T-cell (primary cell): ENCODE measurements around the gene TSGA10IP. TPM values are rescaled to one million over a fixed set of nuclear protein-coding genes. Genes with fewer than 3 reads are reported as not detected.
A peak's percentile ranks its signal among the peaks of the same experiment; 100 is the strongest.

Experiments used
- ATAC-seq, 4 experiments: fragments of 200-7000 bp in 3 of 4; fragments of 150-1000 bp in 1 of 4; cut with Tn5 transposase; replicated peaks in 1 of 4; 1 replicate in 3 of 4; 2 replicates in 1 of 4; pipeline ENCODE4 v1.10.0; 2021; ENCODE audit warnings: moderate library complexity in 3 of 4, mild to moderate bottlenecking in 2 of 4, moderate number of reproducible peaks in 1 of 4
- CTCF ChIA-PET, 2 donors: fragments of 300-600 bp; sonication (Branson Sonifier 250); formaldehyde crosslinking; loops; one replicate each; lab custom pipeline; 2022; ENCODE audit warnings: antibody characterized with exemption in 2 of 2; lab: Charles Lee
- POLR2A ChIA-PET, 2 donors: fragments of 300-600 bp; sonication (Branson Sonifier 250); formaldehyde crosslinking; loops; one replicate each; lab custom pipeline; 2022; ENCODE audit warnings: antibody characterized with exemption in 2 of 2; lab: Charles Lee
- DNase-seq, 35 experiments: peaks; one replicate each; pipeline versions ENCODE4 v3.0.0 to v3.0.0-alpha.2; 2013 to 2023
- H3K27ac ChIP-seq: one replicate; pipeline ENCODE4 v1.5.1; 2013; ENCODE audit warnings: low read length
- H3K27me3 ChIP-seq, 2 experiments: replicated peaks in 1 of 2; 1 replicate in 1 of 2; 2 replicates in 1 of 2; pipeline versions ENCODE4 v1.6.1 to v1.7.0; 2013; ENCODE audit warnings: low read length in 1 of 2, mixed read lengths in 1 of 2; ENCODE audit not compliant: control insufficient read depth in 2 of 2, insufficient read depth in 2 of 2; ENCODE audit errors: extremely low read depth in 1 of 2
- H3K36me3 ChIP-seq, 2 donors: 1 replicate in 1 of 2; 2 replicates in 1 of 2; pipeline versions ENCODE4 v1.6.1 to v1.7.0; 2013; ENCODE audit warnings: low read length in 1 of 2; ENCODE audit not compliant: control insufficient read depth in 2 of 2, insufficient read depth in 1 of 2; ENCODE audit errors: extremely low read depth in 1 of 2
- H3K4me1 ChIP-seq, 2 experiments: 1 replicate in 1 of 2; 2 replicates in 1 of 2; pipeline versions ENCODE4 v1.6.1 to v1.7.0; 2013; ENCODE audit warnings: low read length in 2 of 2, mixed read lengths in 1 of 2; ENCODE audit not compliant: insufficient read depth in 2 of 2, control insufficient read depth in 1 of 2; ENCODE audit errors: extremely low read depth in 1 of 2
- H3K4me3 ChIP-seq, 2 donors: 1 replicate in 1 of 2; 2 replicates in 1 of 2; pipeline versions ENCODE4 v1.5.1 to v1.7.0; 2013; ENCODE audit warnings: mild to moderate bottlenecking in 2 of 2, low read length in 1 of 2, moderate library complexity in 1 of 2; ENCODE audit not compliant: control insufficient read depth in 1 of 2; ENCODE audit errors: extremely low read depth in 1 of 2
- H3K9me3 ChIP-seq: 2 replicates; pipeline ENCODE4 v1.7.0; 2013
- H3K27ac Mint-ChIP-seq, 2 donors: one replicate each; pipeline ENCODE4 v1.8.0; 2020 to 2021; ENCODE audit warnings: mild to moderate bottlenecking in 2 of 2, mixed read lengths in 2 of 2
- H3K27me3 Mint-ChIP-seq, 2 donors: one replicate each; pipeline ENCODE4 v1.8.0; 2021 to 2022; ENCODE audit warnings: mixed read lengths in 2 of 2
- H3K36me3 Mint-ChIP-seq: one replicate; pipeline ENCODE4 v1.8.0; 2021; ENCODE audit warnings: mixed read lengths
- H3K4me1 Mint-ChIP-seq, 3 donors: one replicate each; pipeline ENCODE4 v1.8.0; 2020 to 2022; ENCODE audit warnings: mixed read lengths in 3 of 3, mild to moderate bottlenecking in 1 of 3
- H3K4me3 Mint-ChIP-seq, 3 donors: one replicate each; pipeline ENCODE4 v1.8.0; 2020 to 2022; ENCODE audit warnings: mild to moderate bottlenecking in 3 of 3, mixed read lengths in 3 of 3, moderate library complexity in 3 of 3
- H3K9me3 Mint-ChIP-seq, 3 donors: one replicate each; pipeline ENCODE4 v1.8.0; 2020 to 2022; ENCODE audit warnings: mixed read lengths in 3 of 3
- WGBS: methylation state at CpG from one replicate; pipeline ENCODE4 v1.1.5; 2013; ENCODE audit warnings: missing lambda C conversion rate; ENCODE audit not compliant: insufficient coverage; 5-methylcytosine and 5-hydroxymethylcytosine counted together
- total RNA-seq, 35 experiments: library from RNA in 6 of 35; stranded (reverse) in 6 of 35; fragments of 120-200 nt in 1 of 35; gene quantifications; one replicate each; pipeline versions ENCODE4 v1.2.1 to v1.2.4 and lab custom pipeline; 2013 to 2026

TSGA10IP gene
- total RNA-seq, 5 donors from 2014 or later (not counting 1 experiment from before 2014, with no cell fraction given), result not detected

GRCh38 chr11:66001942-66002647 lies 56.8 kb downstream of the TSGA10IP start, which contains the start of the genes BANF1 and EIF1AD:
BANF1 (plus strand) TSS chr11:66002503; CDS start chr11:66003251, 748 bp downstream.
EIF1AD (minus strand) TSS chr11:66002157; CDS start chr11:66000389, 1,768 bp downstream.
- peak; percentile 82 to 86 (median 82) for ATAC-seq
- POLR2A ChIA-PET, result interaction anchor here (0.6 to 1.0 kb wide), 5 partner anchors 10 to 1227 kb away, joined by 3 to 10 read pairs (median 5); no protein-coding TSS in a partner anchor
- Mint-ChIP-seq H3K4me1 (peaks cover 28 to 50% (median 46%) of the 10 kb centered on the region in 3 donors), H3K4me3 (peak within 1 kb of the TSS; percentile 95 to 100 (median 99)), H3K27me3 (no peaks in the 10 kb centered on the region), H3K9me3 (no peaks in the 10 kb centered on the region), H3K27ac (peak within 1 kb of the TSS; percentile 99 to 100), H3K36me3 (peaks cover 38% of the 10 kb centered on the region)
- Histone ChIP-seq H3K36me3 (peaks cover 13 to 51% of the 10 kb centered on the region in 2 donors), H3K27me3 (no peaks in the 10 kb centered on the region), H3K27ac (peak within 1 kb of the TSS; percentile 77), H3K4me1 (peaks cover 5 to 27% of the 10 kb centered on the region in 2 experiments), H3K9me3 (no peaks in the 10 kb centered on the region), H3K4me3 (peak within 1 kb of the TSS; percentile 82 to 92)
- peak; percentile 84 to 97 (median 90) for DNase-seq
- under 1% methylated on average over 50 of the region's 55 CpGs for WGBS
- CTCF ChIA-PET, result interaction anchor here (0.6 to 1.4 kb wide), 10 partner anchors 10 to 2000 kb away, joined by 3 to 8 read pairs (median 4); partner anchors contain the start of genes CCDC85B (in 1 of the 2), FIBP (in 1 of the 2) and KAT5 (in 1 of the 2)

- ChIA-PET POLR2A (interaction anchor here in 1 of 2 donors (0.6 to 1.0 kb wide), 2 partner anchors 50 to 144 kb away, joined by 3 read pairs; no protein-coding TSS in a partner anchor), CTCF (interaction anchor here in 1 of 2 donors (0.6 to 1.4 kb wide), 7 partner anchors 12 to 1999 kb away, joined by 3 to 8 read pairs (median 5); partner anchors contain the start of genes CCDC85B, FIBP and KAT5)
- DNase-seq (peak in 6 of 35 experiments; percentile 62 to 87 (median 72)), ATAC-seq (peak; percentile 78 to 82 (median 80))
- H3K9me3 ChIP-seq, result no peaks in the 10 kb centered on the region
- no peaks in the 10 kb centered on the region for H3K27me3 ChIP-seq
- H3K4me1 ChIP-seq, result peaks cover 5 to 27% of the 10 kb centered on the region in 2 experiments
- Mint-ChIP-seq H3K4me1 (peaks cover 22 to 46% (median 43%) of the 10 kb centered on the region in 3 donors), H3K36me3 (peaks cover 33% of the 10 kb centered on the region), H3K9me3 (no peaks in the 10 kb centered on the region), H3K4me3 (peak overlapping the region; percentile 95 to 100 (median 99)), H3K27me3 (no peaks in the 10 kb centered on the region), H3K27ac (peak overlapping the region; percentile 99 to 100)
- H3K27ac ChIP-seq, result peak overlapping the region; percentile 77
- H3K36me3 ChIP-seq, result peaks cover 13 to 45% of the 10 kb centered on the region in 2 donors
- peak overlapping the region; percentile 82 to 92 for H3K4me3 ChIP-seq
- WGBS, result under 1% methylated on average over 36 of the region's 40 CpGs
Observed at GRCh38 chr11:66002648-66003225, 57.5 kb downstream of the TSGA10IP start.

- no peaks in the 10 kb centered on the region for H3K9me3 Mint-ChIP-seq
- Histone ChIP-seq H3K4me3 (peak overlapping the region; percentile 64 to 82), H3K36me3 (peaks cover 13 to 39% of the 10 kb centered on the region in 2 donors), H3K27ac (peak overlapping the region; percentile 55), H3K4me1 (peaks cover 5 to 27% of the 10 kb centered on the region in 2 experiments), H3K9me3 (no peaks in the 10 kb centered on the region), H3K27me3 (no peaks in the 10 kb centered on the region)
- H3K27me3 Mint-ChIP-seq, result no peaks in the 10 kb centered on the region
- DNase-seq, result no peak
- peak overlapping the region; percentile 84 to 89 for H3K27ac Mint-ChIP-seq
- POLR2A ChIA-PET, result no interaction called here
- peak overlapping the region; percentile 95 to 100 (median 99) for H3K4me3 Mint-ChIP-seq
- no peak for ATAC-seq
- CTCF ChIA-PET, result interaction anchor here in 1 of 2 donors (1.4 kb wide), 1 partner anchor 292 kb away, joined by 6 read pairs; the partner anchor contains the start of gene KAT5
- WGBS, result 72% methylated on average over 5 of the region's 6 CpGs
- H3K4me1 Mint-ChIP-seq, result peaks cover 16 to 46% (median 43%) of the 10 kb centered on the region in 3 donors
- peaks cover 28% of the 10 kb centered on the region for H3K36me3 Mint-ChIP-seq
Observed at GRCh38 chr11:66003291-66003690, 58.0 kb downstream of the TSGA10IP start.

- peak overlapping the region; percentile 44 to 95 (median 47) for H3K4me3 Mint-ChIP-seq
- H3K27ac Mint-ChIP-seq, result peak overlapping the region; percentile 8 to 28
- CTCF ChIA-PET, result no interaction called here
Observed at GRCh38 chr11:66004186-66004585, 58.9 kb downstream of the TSGA10IP start.

GRCh38 chr11:66006134-66006890 lies 61.0 kb downstream of the TSGA10IP start:
- WGBS, result 94% methylated on average over 10 of the region's 13 CpGs
- H3K4me1 ChIP-seq, result peaks cover 2 to 11% of the 10 kb centered on the region in 2 experiments
- ATAC-seq (no peak), DNase-seq (no peak)
- H3K36me3 ChIP-seq, result peaks cover 7 to 17% of the 10 kb centered on the region in 2 donors
- H3K27ac ChIP-seq, result no peak overlapping the region
- peaks cover 10 to 26% (median 25%) of the 10 kb centered on the region in 3 donors for H3K4me1 Mint-ChIP-seq
- H3K27ac Mint-ChIP-seq, result no peak overlapping the region
- peaks cover 0 to 6% of the 10 kb centered on the region in 2 donors for H3K27me3 Mint-ChIP-seq
- no peaks in the 10 kb centered on the region for H3K9me3 Mint-ChIP-seq
- no peak overlapping the region for H3K4me3 Mint-ChIP-seq
- ChIA-PET POLR2A (no interaction called here), CTCF (no interaction called here)
- H3K27me3 ChIP-seq, result peaks cover under 1 to 8% of the 10 kb centered on the region in 2 experiments
- no peaks in the 10 kb centered on the region for H3K9me3 ChIP-seq
- no peak overlapping the region for H3K4me3 ChIP-seq
- H3K36me3 Mint-ChIP-seq, result peaks cover 11% of the 10 kb centered on the region

More at GRCh38 chr11:66004186-66004585, 58.9 kb downstream of the TSGA10IP start:
- POLR2A ChIA-PET, result no interaction called here
- Mint-ChIP-seq H3K9me3 (no peaks in the 10 kb centered on the region), H3K36me3 (peaks cover 19% of the 10 kb centered on the region), H3K4me1 (peaks cover 15 to 43% (median 42%) of the 10 kb centered on the region in 3 donors), H3K27me3 (no peaks in the 10 kb centered on the region)
- no peak overlapping the region for H3K4me3 ChIP-seq
- ATAC-seq (no peak), DNase-seq (no peak)
- H3K27ac ChIP-seq, result no peak overlapping the region
- peaks cover 5 to 27% of the 10 kb centered on the region in 2 experiments for H3K4me1 ChIP-seq
- 25% methylated on average over 1 of the region's 4 CpGs for WGBS
- H3K9me3 ChIP-seq, result no peaks in the 10 kb centered on the region
- no peaks in the 10 kb centered on the region for H3K27me3 ChIP-seq
- H3K36me3 ChIP-seq, result peaks cover 13 to 31% of the 10 kb centered on the region in 2 donors
